Uterus (tissue), 2 donors: Measurements from ENCODE around the gene METTL4.

ENCODE experiments used
- POLR2A ChIP-seq, 2 donors: fragments of 450-650 bp; IDR thresholded peaks; one replicate each; pipeline ENCODE4 v1.6.1; 2016; ENCODE audit warnings: antibody characterized with exemption in 2 of 2, mild to moderate bottlenecking in 1 of 2, moderate library complexity in 1 of 2
- TF ChIP-seq, protein P1 (sequence below), 4 experiments: fragments of 200-600 bp in 2 of 4; fragments of 450-650 bp in 2 of 4; sonication (generic) in 2 of 4; IDR thresholded peaks; one replicate each; pipeline ENCODE4 v1.5.1; 2016 to 2019; ENCODE audit warnings: antibody characterized with exemption in 4 of 4, mild to moderate bottlenecking in 2 of 4, moderate library complexity in 1 of 4

DNA sequence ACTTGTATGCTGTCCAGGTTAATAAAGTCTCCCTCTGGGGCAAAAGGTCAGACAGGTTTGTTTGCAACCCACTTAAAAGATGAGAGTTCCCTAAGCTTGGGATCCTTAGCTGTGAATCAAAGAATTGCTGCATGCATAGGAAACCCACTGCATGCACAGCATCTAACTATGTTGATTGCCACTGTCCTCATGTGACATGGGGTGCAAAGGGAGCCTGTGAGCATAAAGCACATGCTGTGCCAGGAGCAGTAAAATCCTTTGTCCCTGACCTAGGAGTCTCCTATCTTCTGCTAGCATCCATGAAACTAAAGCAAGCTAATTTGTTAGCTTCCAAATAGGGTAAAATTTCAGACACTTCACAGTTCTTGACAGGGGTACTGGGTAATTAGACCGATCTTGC lies 13.8 kb downstream of the METTL4 start:
- TF ChIP-seq, protein P1, sequence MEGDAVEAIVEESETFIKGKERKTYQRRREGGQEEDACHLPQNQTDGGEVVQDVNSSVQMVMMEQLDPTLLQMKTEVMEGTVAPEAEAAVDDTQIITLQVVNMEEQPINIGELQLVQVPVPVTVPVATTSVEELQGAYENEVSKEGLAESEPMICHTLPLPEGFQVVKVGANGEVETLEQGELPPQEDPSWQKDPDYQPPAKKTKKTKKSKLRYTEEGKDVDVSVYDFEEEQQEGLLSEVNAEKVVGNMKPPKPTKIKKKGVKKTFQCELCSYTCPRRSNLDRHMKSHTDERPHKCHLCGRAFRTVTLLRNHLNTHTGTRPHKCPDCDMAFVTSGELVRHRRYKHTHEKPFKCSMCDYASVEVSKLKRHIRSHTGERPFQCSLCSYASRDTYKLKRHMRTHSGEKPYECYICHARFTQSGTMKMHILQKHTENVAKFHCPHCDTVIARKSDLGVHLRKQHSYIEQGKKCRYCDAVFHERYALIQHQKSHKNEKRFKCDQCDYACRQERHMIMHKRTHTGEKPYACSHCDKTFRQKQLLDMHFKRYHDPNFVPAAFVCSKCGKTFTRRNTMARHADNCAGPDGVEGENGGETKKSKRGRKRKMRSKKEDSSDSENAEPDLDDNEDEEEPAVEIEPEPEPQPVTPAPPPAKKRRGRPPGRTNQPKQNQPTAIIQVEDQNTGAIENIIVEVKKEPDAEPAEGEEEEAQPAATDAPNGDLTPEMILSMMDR (IDR thresholded peaks at IDR 0.05), result no peak
- TF ChIP-seq POLR2A (IDR thresholded peaks at IDR 0.05), result no peak
